SK-N-SH treated with all-trans-retinoic acid at 6 μM for 48 hours (cell line): ENCODE data around the gene TAX1BP3.

ENCODE experiments used
- ARNTL ChIP-seq: fragments of 450-650 bp; formaldehyde crosslinking; IDR thresholded peaks from 2 replicates; pipeline ENCODE4 v1.5.0; 2020; ENCODE audit warnings: low read depth, mild to moderate bottlenecking, moderate library complexity, borderline replicate concordance
- BACH2 ChIP-seq: fragments of 250-450 bp; sonication (Bioruptor Pico); IDR thresholded peaks from 2 replicates; pipeline ENCODE4 v1.9.0; 2021; ENCODE audit warnings: mild to moderate bottlenecking, borderline replicate concordance
- CREB5 ChIP-seq: fragments of 250-450 bp; sonication (Bioruptor Pico); IDR thresholded peaks from 2 replicates; pipeline ENCODE4 v1.5.1; 2020; ENCODE audit warnings: low read depth, mild to moderate bottlenecking, moderate library complexity
- RARB ChIP-seq: fragments of 250-450 bp; sonication (Bioruptor Pico); IDR thresholded peaks from 2 replicates; pipeline ENCODE4 v1.8.0; 2021; ENCODE audit warnings: mild to moderate bottlenecking, moderate library complexity
- TOX ChIP-seq: fragments of 250-450 bp; sonication (Bioruptor Pico); IDR thresholded peaks from 2 replicates; pipeline ENCODE4 v1.8.0; 2021; ENCODE audit warnings: mild to moderate bottlenecking, moderate library complexity, borderline replicate concordance
- TSHZ2 ChIP-seq: fragments of 250-450 bp; sonication (Bioruptor Pico); IDR thresholded peaks from 2 replicates; pipeline ENCODE4 v1.5.0; 2020; ENCODE audit warnings: mild to moderate bottlenecking, moderate library complexity
- ZFP3 ChIP-seq: fragments of 250-450 bp; sonication (Bioruptor Pico); IDR thresholded peaks from 2 replicates; pipeline ENCODE4 v1.5.0; 2020; ENCODE audit warnings: mild to moderate bottlenecking, moderate library complexity
- ZFP30 ChIP-seq: fragments of 450-650 bp; formaldehyde crosslinking; IDR thresholded peaks from 2 replicates; pipeline ENCODE4 v1.5.0; 2022; ENCODE audit warnings: mild to moderate bottlenecking, moderate library complexity
- TF ChIP-seq, protein P1 (sequence below): fragments of 250-450 bp; sonication (Bioruptor Pico); IDR thresholded peaks from 2 replicates; pipeline ENCODE4 v1.8.0; 2020; ENCODE audit warnings: mild to moderate bottlenecking, moderate library complexity, borderline replicate concordance

DNA sequence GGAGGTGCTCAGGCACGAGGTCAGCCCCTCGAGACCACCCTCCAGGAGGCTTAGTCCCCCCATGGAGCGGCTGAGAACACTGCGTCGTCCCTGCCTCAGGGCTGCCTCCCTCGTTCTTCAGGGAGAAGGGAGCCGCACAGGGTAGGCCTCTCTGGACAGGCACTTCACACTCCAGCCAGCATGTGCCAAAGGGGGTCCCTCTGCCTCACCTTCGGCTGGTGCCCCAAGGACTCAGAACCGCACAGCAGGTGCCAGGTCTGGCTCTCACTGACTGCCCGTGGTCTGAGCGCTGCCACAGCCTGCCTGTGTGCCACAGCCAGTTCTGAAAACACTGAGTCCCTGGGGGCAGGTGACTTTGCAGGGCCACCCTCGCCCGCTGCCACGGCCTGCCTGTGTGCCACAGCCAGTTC is 20.5 kb upstream of the TAX1BP3 start:
- TF ChIP-seq, protein P1, sequence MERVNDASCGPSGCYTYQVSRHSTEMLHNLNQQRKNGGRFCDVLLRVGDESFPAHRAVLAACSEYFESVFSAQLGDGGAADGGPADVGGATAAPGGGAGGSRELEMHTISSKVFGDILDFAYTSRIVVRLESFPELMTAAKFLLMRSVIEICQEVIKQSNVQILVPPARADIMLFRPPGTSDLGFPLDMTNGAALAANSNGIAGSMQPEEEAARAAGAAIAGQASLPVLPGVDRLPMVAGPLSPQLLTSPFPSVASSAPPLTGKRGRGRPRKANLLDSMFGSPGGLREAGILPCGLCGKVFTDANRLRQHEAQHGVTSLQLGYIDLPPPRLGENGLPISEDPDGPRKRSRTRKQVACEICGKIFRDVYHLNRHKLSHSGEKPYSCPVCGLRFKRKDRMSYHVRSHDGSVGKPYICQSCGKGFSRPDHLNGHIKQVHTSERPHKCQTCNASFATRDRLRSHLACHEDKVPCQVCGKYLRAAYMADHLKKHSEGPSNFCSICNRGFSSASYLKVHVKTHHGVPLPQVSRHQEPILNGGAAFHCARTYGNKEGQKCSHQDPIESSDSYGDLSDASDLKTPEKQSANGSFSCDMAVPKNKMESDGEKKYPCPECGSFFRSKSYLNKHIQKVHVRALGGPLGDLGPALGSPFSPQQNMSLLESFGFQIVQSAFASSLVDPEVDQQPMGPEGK (CRISPR knock-in tag), result no peak
- TF ChIP-seq CREB5 (CRISPR knock-in tag), result no peak
- no peak for TF ChIP-seq ZFP30
- TF ChIP-seq TOX (CRISPR knock-in tag), result no peak
- no peak for TF ChIP-seq TSHZ2 (CRISPR knock-in tag)
- TF ChIP-seq ZFP3 (CRISPR knock-in tag), result no peak
- TF ChIP-seq ARNTL (CRISPR knock-in tag), result no peak
- TF ChIP-seq BACH2 (CRISPR knock-in tag), result no peak
- TF ChIP-seq RARB (CRISPR knock-in tag), result no peak
